K562 (cell line): Measurements from ENCODE around the gene SHISA5. TPM values are rescaled to one million over a fixed set of nuclear protein-coding genes. Genes with fewer than 3 reads are reported as not detected.

Experiments
- ATAC-seq: fragments of 200-7000 bp; cut with Tn5 transposase; 3 replicates; pipeline ENCODE4 v1.9.1; 2020; ENCODE audit warnings: moderate library complexity
- BruUV-seq: library from RNA; stranded (reverse); fragments of 400-500 nt; replicated peaks from 2 replicates; lab custom pipeline; 2021; lab: Mats Ljungman, UMichigan
- CTCF ChIA-PET: fragments of 300-600 bp; formaldehyde crosslinking; extraction: SDS; loops from one replicate; lab custom pipeline; 2021; ENCODE audit warnings: low intra/inter-chr PET ratio; lab: Yijun Ruan, JAX
- POLR2A ChIA-PET: fragments of 300-600, 350-650 bp; sonication (Branson Sonifier 250); formaldehyde crosslinking; extraction: SDS; loops from one replicate; lab custom pipeline; 2021; ENCODE audit warnings: antibody characterized with exemption, inconsistent platforms; lab: Yijun Ruan, JAX
- DNase-seq, 4 experiments: peaks; one replicate each; pipeline versions ENCODE4 v3.0.0 to v3.0.0-alpha.2; 2011 to 2018; ENCODE audit warnings: low spot score in 3 of 4, mixed read lengths in 3 of 4; ENCODE audit errors: extremely low read depth in 1 of 4
- FAIRE-seq: peaks from 2 replicates; lab custom pipeline; 2011; peaks lifted over from hg19 to GRCh38; lab: Jason Lieb, UNC
- H2AFZ ChIP-seq: 2 replicates; pipeline ENCODE4 v1.6.0; 2011; ENCODE audit warnings: low read depth, low read length, control low read depth, inconsistent platforms
- H3K27ac ChIP-seq: fragments of 200-600 bp; 3 replicates; pipeline ENCODE4 v1.8.0; 2011; ENCODE audit warnings: low read depth, mild to moderate bottlenecking, control low read depth, inconsistent platforms, low read length, moderate library complexity, mixed read lengths; ENCODE audit errors: extremely low read depth
- H3K27me3 ChIP-seq, 2 experiments: fragments of 300-600 bp in 1 of 2; 2 replicates in 1 of 2; 3 replicates in 1 of 2; pipeline versions ENCODE4 v1.6.0 to v1.8.0; 2011; ENCODE audit warnings: inconsistent platforms in 2 of 2, low read length in 2 of 2, mild to moderate bottlenecking in 1 of 2, mixed read lengths in 1 of 2, moderate library complexity in 1 of 2; ENCODE audit not compliant: control insufficient read depth in 2 of 2, insufficient read depth in 2 of 2
- H3K36me3 ChIP-seq: fragments of 300-600 bp; 3 replicates; pipeline ENCODE4 v1.8.0; 2011; ENCODE audit warnings: mild to moderate bottlenecking, low read length, inconsistent platforms; ENCODE audit not compliant: control insufficient read depth, insufficient read depth
- H3K4me1 ChIP-seq, 2 experiments: fragments of 200-600 bp in 1 of 2; replicated peaks in 1 of 2; 2 replicates in 1 of 2; 3 replicates in 1 of 2; pipeline versions ENCODE4 v1.5.1 to v1.8.0; 2011; ENCODE audit warnings: inconsistent platforms in 2 of 2, low read length in 2 of 2, mild to moderate bottlenecking in 1 of 2, mixed read lengths in 1 of 2, moderate library complexity in 1 of 2; ENCODE audit not compliant: control insufficient read depth in 2 of 2, insufficient read depth in 2 of 2
- H3K4me2 ChIP-seq: 2 replicates; pipeline ENCODE4 v1.6.1; 2011; ENCODE audit warnings: low read length, control low read depth, inconsistent platforms, mixed read lengths; ENCODE audit not compliant: insufficient read depth
- H3K4me3 ChIP-seq: fragments of 200-600 bp; sonication (generic), shearing (Covaris generic); 2 replicates; pipeline ENCODE4 v1.5.1; 2016; ENCODE audit warnings: control low read depth, inconsistent platforms
- H3K79me2 ChIP-seq: fragments of 200-600 bp; 3 replicates; pipeline ENCODE4 v1.8.0; 2011; ENCODE audit warnings: low read length, inconsistent platforms; ENCODE audit not compliant: control insufficient read depth, insufficient read depth
- H3K9ac ChIP-seq, 2 experiments: 2 replicates each; pipeline versions ENCODE4 v1.6.0 to v1.6.1; 2011; ENCODE audit warnings: low read depth in 2 of 2, low read length in 2 of 2, control low read depth in 1 of 2, inconsistent platforms in 1 of 2, mild to moderate bottlenecking in 1 of 2, mixed read lengths in 1 of 2; ENCODE audit not compliant: insufficient read depth in 1 of 2
- H3K9me1 ChIP-seq: one replicate; pipeline ENCODE4 v1.6.0; 2011; ENCODE audit warnings: inconsistent platforms, mild to moderate bottlenecking, low read length, moderate library complexity; ENCODE audit not compliant: control insufficient read depth, insufficient read depth
- H3K9me3 ChIP-seq: replicated peaks from 2 replicates; pipeline ENCODE4 v1.5.1; 2011; ENCODE audit warnings: low read depth, low read length, inconsistent platforms; ENCODE audit not compliant: control insufficient read depth, insufficient read depth
- H4K20me1 ChIP-seq: replicated peaks from 2 replicates; pipeline ENCODE4 v1.6.1; 2011; ENCODE audit warnings: low read length, inconsistent platforms, mixed read lengths; ENCODE audit not compliant: control insufficient read depth, insufficient read depth
- CBFB ChIP-seq: sonication (generic); formaldehyde crosslinking; IDR thresholded peaks from 2 replicates; pipeline ENCODE4 v1.4.0; 2020; ENCODE audit warnings: mild to moderate bottlenecking, missing genetic modification reagents
- CBX8 ChIP-seq: fragments of 200-600 bp; sonication (generic); IDR thresholded peaks from 2 replicates; pipeline ENCODE4 v1.6.1; 2012; ENCODE audit warnings: borderline replicate concordance, mixed run types, low read depth, mild to moderate bottlenecking, moderate library complexity, mixed read lengths, low read length, control low read depth, inconsistent platforms; ENCODE audit not compliant: poor library complexity, severe bottlenecking; ENCODE audit errors: extremely low read depth
- CSDE1 ChIP-seq, 2 experiments: fragments of 450-650 bp; IDR thresholded peaks; 2 replicates each; pipeline ENCODE4 v1.6.1; 2016; ENCODE audit warnings: mild to moderate bottlenecking in 1 of 2
- KDM1A ChIP-seq, 2 experiments: fragments of 450-650 bp; IDR thresholded peaks; 2 replicates each; pipeline ENCODE4 v1.6.1; 2016; ENCODE audit warnings: mild to moderate bottlenecking in 2 of 2
- SPI1 ChIP-seq: IDR thresholded peaks from 2 replicates; pipeline ENCODE4 v1.6.1; 2011; ENCODE audit warnings: low read depth, low read length, control low read depth, borderline replicate concordance
- STAG1 ChIP-seq: sonication (generic); formaldehyde crosslinking; IDR thresholded peaks from 2 replicates; pipeline ENCODE4 v1.5.0; 2020; ENCODE audit warnings: missing genetic modification reagents, borderline replicate concordance
- TAF7 ChIP-seq: fragments of 450-650 bp; IDR thresholded peaks from 2 replicates; pipeline ENCODE4 v1.6.1; 2016; ENCODE audit warnings: missing genetic modification characterization, missing compliant biosample characterization
- TRIM28 ChIP-seq: fragments of 450-650 bp; IDR thresholded peaks from 2 replicates; pipeline ENCODE4 v1.6.1; 2017
- ZNF134 ChIP-seq: fragments of 250-450 bp; sonication (Bioruptor Pico); conservative IDR thresholded peaks from 2 replicates; pipeline ENCODE4 v1.4.0; 2020
- ZNF408 ChIP-seq: fragments of 250-450 bp; sonication (Bioruptor Pico); IDR thresholded peaks from 2 replicates; pipeline ENCODE4 v1.4.0; 2020; ENCODE audit warnings: low read depth, mild to moderate bottlenecking, moderate library complexity
- ZNF445 ChIP-seq: fragments of 250-450 bp; sonication (Bioruptor Pico); IDR thresholded peaks from 2 replicates; pipeline ENCODE4 v1.4.0; 2020; ENCODE audit warnings: low read depth, mild to moderate bottlenecking, moderate library complexity
- WGBS: fragments of 100-300 bp; shearing (Covaris generic); methylation state at CpG from one replicate; pipeline ENCODE4 v1.1.6; 2016; ENCODE audit warnings: low coverage, mixed read lengths; ENCODE audit not compliant: insufficient coverage; ENCODE audit errors: missing lambda C conversion rate; 5-methylcytosine and 5-hydroxymethylcytosine counted together
- in situ Hi-C: fragments of 300-500 bp; cut with MboI; formaldehyde crosslinking; loops from 4 replicates; pipeline ENCODE4 v1.15.0; 2018; ENCODE audit warnings: inconsistent platforms, mixed read lengths
- intact Hi-C: fragments of 100-400 bp; cut with micrococcal nuclease; formaldehyde crosslinking; loops from 2 replicates; pipeline ENCODE4 v1.14.2; 2022
- polyA plus RNA-seq, 8 experiments: library from polyadenylated mRNA; depleted of rRNA in 4 of 8; stranded (reverse) in 5 of 8; unstranded in 3 of 8; fragments of >200 nt; fragmentation: Nextera tagmentation in 2 of 8; fragmentation: Illumina TruSeq in 1 of 8; extraction: Ambion mirVana in 2 of 8; extraction: Trizol in 1 of 8; gene quantifications; 2 replicates each; pipeline versions ENCODE4 v1.2.1 to v1.2.3, GENCODE V29; 2011 to 2014; ENCODE audit warnings: inconsistent platforms in 1 of 8, missing spikeins in 1 of 8
- total RNA-seq, 7 experiments: library from RNA; depleted of rRNA in 6 of 7; stranded (reverse); fragments of >200 nt in 6 of 7; fragmentation: Illumina TruSeq in 2 of 7; extraction: Trizol in 2 of 7; gene quantifications; 2 replicates each; pipeline versions ENCODE4 v1.2.1 to v1.2.3, GENCODE V29; 2011 to 2021; ENCODE audit warnings: low replicate concordance in 1 of 7
- TF ChIP-seq, protein P1 (sequence below): IDR thresholded peaks from 2 replicates; pipeline ENCODE4 v1.6.1; 2016; ENCODE audit warnings: missing genetic modification characterization, missing compliant biosample characterization

The SHISA5 gene
- total and polyA plus RNA-seq, 9 of the 15 experiments (the other 6 are each of a cell fraction or from before 2014, with no cell fraction given) = 8.4 to 85.8 (median 56.1) TPM

DNA sequence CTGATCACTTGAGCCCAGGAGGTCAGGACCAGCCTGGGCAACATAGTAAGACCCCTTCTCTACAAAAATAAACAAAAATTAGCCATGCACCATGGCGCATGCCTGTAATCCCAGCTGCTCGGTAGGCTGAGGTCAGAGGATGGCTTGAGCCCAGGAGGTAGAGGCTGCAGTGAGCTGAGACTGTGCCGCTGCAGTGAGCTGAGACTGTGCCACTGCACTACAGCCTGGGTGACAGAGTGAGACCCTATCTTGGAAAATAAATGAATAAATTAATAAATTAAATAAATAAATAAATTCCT is 10.8 kb downstream of the SHISA5 start (continued):
- TF ChIP-seq ZNF408 (no peak), STAG1 (CRISPR knock-in tag) (no peak), CBFB (CRISPR knock-in tag) (no peak), CBX8 (no peak), KDM1A (IDR thresholded peaks at IDR 0.05) (no peak), TRIM28 (no peak), CSDE1 (IDR thresholded peaks at IDR 0.05) (no peak), ZNF445 (CRISPR knock-in tag) (no peak)
- TF ChIP-seq, protein P1, sequence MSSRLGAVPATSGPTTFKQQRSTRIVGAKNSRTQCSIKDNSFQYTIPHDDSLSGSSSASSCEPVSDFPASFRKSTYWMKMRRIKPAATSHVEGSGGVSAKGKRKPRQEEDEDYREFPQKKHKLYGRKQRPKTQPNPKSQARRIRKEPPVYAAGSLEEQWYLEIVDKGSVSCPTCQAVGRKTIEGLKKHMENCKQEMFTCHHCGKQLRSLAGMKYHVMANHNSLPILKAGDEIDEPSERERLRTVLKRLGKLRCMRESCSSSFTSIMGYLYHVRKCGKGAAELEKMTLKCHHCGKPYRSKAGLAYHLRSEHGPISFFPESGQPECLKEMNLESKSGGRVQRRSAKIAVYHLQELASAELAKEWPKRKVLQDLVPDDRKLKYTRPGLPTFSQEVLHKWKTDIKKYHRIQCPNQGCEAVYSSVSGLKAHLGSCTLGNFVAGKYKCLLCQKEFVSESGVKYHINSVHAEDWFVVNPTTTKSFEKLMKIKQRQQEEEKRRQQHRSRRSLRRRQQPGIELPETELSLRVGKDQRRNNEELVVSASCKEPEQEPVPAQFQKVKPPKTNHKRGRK (tag) = no peak

DNA sequence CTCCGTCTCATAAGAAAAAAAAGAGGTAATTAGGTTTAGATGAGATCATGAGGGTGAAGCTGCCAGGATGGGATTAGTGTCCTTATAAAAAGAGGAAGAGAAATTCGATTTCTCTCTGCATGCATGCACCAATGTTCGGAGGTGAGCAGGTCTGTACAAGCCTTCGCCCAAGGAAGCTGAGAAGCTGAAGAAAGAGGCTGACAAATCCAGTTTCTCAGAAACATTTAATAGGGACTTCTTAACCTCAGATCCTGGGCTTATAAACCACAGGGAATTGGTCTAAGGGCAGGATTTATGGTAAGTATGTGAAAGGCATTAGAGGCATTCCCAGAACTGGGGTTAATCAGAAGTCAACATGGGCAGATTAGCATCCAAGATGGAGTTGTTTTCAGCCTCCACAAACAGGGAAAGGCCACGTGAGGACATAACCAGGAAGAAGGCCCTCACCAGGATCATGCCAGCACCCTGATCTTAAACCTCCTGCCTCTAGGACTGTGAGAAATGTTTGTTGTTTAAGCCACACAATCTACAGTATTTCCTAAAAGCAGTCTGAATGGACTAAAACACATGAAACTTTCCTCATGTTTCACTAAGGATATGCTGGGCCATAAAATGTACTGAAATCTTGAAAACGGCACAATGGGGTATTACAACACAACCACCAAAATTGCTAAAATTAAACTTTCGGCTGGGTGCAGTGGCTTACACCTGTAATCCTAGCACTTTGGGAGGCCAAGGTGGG is 11.3 kb downstream of the SHISA5 start:
- DNase-seq (no peak), FAIRE-seq (no peak), ATAC-seq (no peak)
- TF ChIP-seq ZNF134 (CRISPR knock-in tag) (no peak), SPI1 (peak; percentile 44; the same call in 1 of the 2 replicates), TAF7 (tag) (no peak)
- WGBS = 67% methylated on average over 6 of the region's 7 CpGs
- Histone ChIP-seq H4K20me1 (no peaks in the 10 kb centered on the region), H3K9me1 (no peaks in the 10 kb centered on the region), H3K27ac (no peak overlapping the region), H3K27me3 (no peaks in the 10 kb centered on the region), H3K4me3 (no peak overlapping the region), H3K36me3 (no peaks in the 10 kb centered on the region), H3K79me2 (no peaks in the 10 kb centered on the region), H2AFZ (0 out of 2 replicates have a peak overlapping the region, but pooled peaks have one; percentile 66), H3K4me1 (peaks cover 0 to 4% of the 10 kb centered on the region in 2 experiments; a peak in 1 of 5 replicates), H3K4me2 (no peak overlapping the region), H3K9ac (no peak overlapping the region), H3K9me3 (no peaks in the 10 kb centered on the region)
- intact Hi-C loops = no loop called here
- no TSS peak for BruUV-seq
- POLR2A ChIA-PET = no interaction called here
- in situ Hi-C loops = no loop called here
- CTCF ChIA-PET = no interaction called here
